GM12891 (cell line): ENCODE results near the gene POU2F3.

Experiments
- PAX5 ChIP-seq: IDR thresholded peaks from 2 replicates; pipeline ENCODE4 v1.6.1; 2011; ENCODE audit warnings: low read length, moderate library complexity, mild to moderate bottlenecking; ENCODE audit not compliant: insufficient read depth, severe bottlenecking
- POLR2A ChIP-seq: IDR thresholded peaks from 2 replicates; pipeline ENCODE4 v1.6.1; 2011; ENCODE audit warnings: low read depth, low read length, control low read depth

DNA sequence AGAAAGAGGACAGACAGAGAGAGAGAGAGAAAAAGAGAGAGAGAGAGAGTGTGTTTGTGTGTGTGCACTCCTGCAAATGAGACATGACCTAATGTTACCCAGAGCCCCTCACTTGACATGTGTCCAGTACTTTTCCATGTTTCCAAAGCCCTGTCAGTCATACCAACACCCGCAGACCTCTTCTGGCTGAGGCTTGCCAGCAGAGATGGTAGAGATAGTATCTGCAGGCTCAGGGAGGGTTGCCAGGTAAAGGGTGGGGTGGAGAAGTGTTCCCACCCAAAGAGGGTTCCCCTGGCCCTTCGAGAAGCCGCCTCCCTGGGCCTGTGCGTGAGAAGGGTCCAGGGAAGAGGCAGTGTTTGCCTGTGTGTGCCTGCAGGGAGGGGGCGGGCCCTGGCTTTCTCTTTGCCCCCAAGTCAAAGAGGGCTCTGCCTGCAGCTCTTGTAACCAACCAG is 40.7 kb downstream of the POU2F3 start:
- TF ChIP-seq PAX5 (no peak), POLR2A (no peak)
